Mesenchymal stem cell (in vitro differentiated cells and primary cell): ENCODE data around the gene FHIT.

Source experiments
- DNase-seq: peaks from one replicate; pipeline ENCODE4 v3.0.0-alpha.2; 2013
- H2AFZ ChIP-seq: one replicate; pipeline ENCODE4 v1.6.1; 2013; ENCODE audit warnings: low read depth, mild to moderate bottlenecking, control low read depth, inconsistent platforms, low read length, moderate library complexity
- H2AK5ac ChIP-seq: 2 replicates; pipeline ENCODE4 v1.6.1; 2013; ENCODE audit warnings: low read length, moderate library complexity, mild to moderate bottlenecking, inconsistent platforms; ENCODE audit not compliant: severe bottlenecking
- H2BK120ac ChIP-seq: one replicate; pipeline ENCODE4 v1.6.1; 2013; ENCODE audit warnings: low read depth, mild to moderate bottlenecking, inconsistent platforms, low read length, moderate library complexity
- H2BK12ac ChIP-seq, 2 experiments: one replicate each; pipeline ENCODE4 v1.6.1; 2013; ENCODE audit warnings: inconsistent platforms in 2 of 2, low read length in 2 of 2, mild to moderate bottlenecking in 2 of 2, moderate library complexity in 2 of 2, control low read depth in 1 of 2
- H2BK15ac ChIP-seq: one replicate; pipeline ENCODE4 v1.6.1; 2013; ENCODE audit warnings: mild to moderate bottlenecking, low read depth, inconsistent platforms; ENCODE audit not compliant: poor library complexity, severe bottlenecking
- H2BK5ac ChIP-seq: 2 replicates; pipeline ENCODE4 v1.6.1; 2013; ENCODE audit warnings: low read depth, mild to moderate bottlenecking, low read length, control low read depth, inconsistent platforms; ENCODE audit not compliant: poor library complexity, severe bottlenecking
- H3K14ac ChIP-seq, 2 experiments: one replicate each; pipeline ENCODE4 v1.6.1; 2013; ENCODE audit warnings: inconsistent platforms in 2 of 2, low read length in 2 of 2, control low read depth in 1 of 2, mild to moderate bottlenecking in 1 of 2, moderate library complexity in 1 of 2
- H3K18ac ChIP-seq, 2 experiments: one replicate each; pipeline ENCODE4 v1.6.1; 2013; ENCODE audit warnings: inconsistent platforms in 2 of 2, low read length in 2 of 2, control low read depth in 1 of 2, low read depth in 1 of 2, mild to moderate bottlenecking in 1 of 2
- H3K23ac ChIP-seq, 2 experiments: one replicate each; pipeline ENCODE4 v1.6.1; 2013; ENCODE audit warnings: inconsistent platforms in 2 of 2, low read length in 2 of 2, mild to moderate bottlenecking in 2 of 2, moderate library complexity in 2 of 2, control low read depth in 1 of 2
- H3K27ac ChIP-seq: 2 replicates; pipeline ENCODE4 v1.5.1; 2013; ENCODE audit warnings: mild to moderate bottlenecking, moderate library complexity, low read length, control low read depth, inconsistent platforms; ENCODE audit not compliant: poor library complexity, severe bottlenecking
- H3K27me3 ChIP-seq, 2 experiments: 2 replicates each; pipeline versions ENCODE4 v1.6.1 to v1.7.0; 2013; ENCODE audit warnings: low read length in 2 of 2, mild to moderate bottlenecking in 2 of 2, moderate library complexity in 2 of 2, control low read depth in 1 of 2, inconsistent platforms in 1 of 2; ENCODE audit not compliant: control insufficient read depth in 1 of 2, insufficient read depth in 1 of 2
- H3K36me3 ChIP-seq, 2 experiments: 2 replicates each; pipeline versions ENCODE4 v1.6.1 to v1.7.0; 2013; ENCODE audit warnings: low read length in 2 of 2, control low read depth in 1 of 2, inconsistent platforms in 1 of 2, low read depth in 1 of 2, mild to moderate bottlenecking in 1 of 2; ENCODE audit not compliant: insufficient read depth in 2 of 2, control insufficient read depth in 1 of 2
- H3K4ac ChIP-seq, 2 experiments: one replicate each; pipeline ENCODE4 v1.6.1; 2013; ENCODE audit warnings: inconsistent platforms in 2 of 2, low read length in 2 of 2, mild to moderate bottlenecking in 2 of 2, moderate library complexity in 2 of 2, control low read depth in 1 of 2, low read depth in 1 of 2
- H3K4me1 ChIP-seq: 2 replicates; pipeline ENCODE4 v1.6.1; 2013; ENCODE audit warnings: low read depth, low read length, control low read depth; ENCODE audit not compliant: control insufficient read depth, insufficient read depth
- H3K4me2 ChIP-seq: 2 replicates; pipeline ENCODE4 v1.6.1; 2013; ENCODE audit warnings: low read length, mild to moderate bottlenecking, inconsistent platforms; ENCODE audit not compliant: poor library complexity, severe bottlenecking
- H3K4me3 ChIP-seq, 2 experiments: 2 replicates each; pipeline versions ENCODE4 v1.5.1 to v1.7.0; 2013; ENCODE audit warnings: low read length in 2 of 2, mild to moderate bottlenecking in 2 of 2, control low read depth in 1 of 2, low read depth in 1 of 2; ENCODE audit not compliant: insufficient read depth in 1 of 2
- H3K79me1 ChIP-seq: replicated peaks from 2 replicates; pipeline ENCODE4 v1.6.1; 2013; ENCODE audit warnings: mild to moderate bottlenecking, control low read depth, low read length, inconsistent platforms; ENCODE audit not compliant: poor library complexity, severe bottlenecking
- H3K9ac ChIP-seq: 2 replicates; pipeline ENCODE4 v1.7.0; 2013; ENCODE audit warnings: mild to moderate bottlenecking, low read length, moderate library complexity
- H3K9me3 ChIP-seq: 2 replicates; pipeline ENCODE4 v1.7.0; 2013; ENCODE audit warnings: mild to moderate bottlenecking, low read length; ENCODE audit not compliant: control insufficient read depth
- H4K8ac ChIP-seq: one replicate; pipeline ENCODE4 v1.6.1; 2013; ENCODE audit warnings: inconsistent platforms, mild to moderate bottlenecking, low read length, moderate library complexity
- H4K91ac ChIP-seq: one replicate; pipeline ENCODE4 v1.6.1; 2013; ENCODE audit warnings: mild to moderate bottlenecking, low read length, inconsistent platforms
- WGBS: methylation state at CpG from one replicate; pipeline ENCODE4 v1.1.7; 2013; ENCODE audit warnings: mixed read lengths; 5-methylcytosine and 5-hydroxymethylcytosine counted together

Gene FHIT

DNA sequence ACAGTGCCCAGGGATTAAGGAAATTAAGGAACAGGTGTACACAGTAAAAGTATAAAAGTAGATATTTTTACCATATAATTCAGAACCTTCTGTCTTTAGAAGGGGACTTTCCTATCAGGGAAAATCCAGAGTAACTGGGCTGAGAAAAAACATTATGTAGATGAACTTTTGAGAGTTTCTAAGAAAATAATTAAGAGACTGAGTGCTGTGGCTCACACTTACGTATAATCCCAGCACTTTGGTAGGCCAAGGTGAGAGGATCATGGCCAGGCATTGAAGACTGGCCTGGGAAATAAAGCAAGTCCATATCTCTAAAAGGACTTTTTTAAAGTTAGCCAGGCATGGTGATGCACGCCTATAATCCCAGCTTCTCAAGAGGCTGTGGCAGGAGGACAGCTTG lies 1021.8 kb downstream of the FHIT start:
- H3K36me3 ChIP-seq: no peaks in the 10 kb centered on the region
- H2BK120ac ChIP-seq: no peak overlapping the region
- no peak overlapping the region for H3K9ac ChIP-seq
- DNase-seq: no peak
- H4K91ac ChIP-seq: no peak overlapping the region
- H2AFZ ChIP-seq: no peak overlapping the region
- H3K27me3 ChIP-seq: no peaks in the 10 kb centered on the region
- no peak overlapping the region for H3K18ac ChIP-seq
- no peak overlapping the region for H2BK15ac ChIP-seq
- no peaks in the 10 kb centered on the region for H3K4me1 ChIP-seq
- no peak overlapping the region for H4K8ac ChIP-seq
- no peak overlapping the region for H3K4me2 ChIP-seq
- no peak overlapping the region for H3K4ac ChIP-seq
- 86% methylated on average over 2 of the region's 2 CpGs for WGBS
- H3K27ac ChIP-seq: no peak overlapping the region
- H3K79me1 ChIP-seq: no peaks in the 10 kb centered on the region
- no peak overlapping the region for H3K14ac ChIP-seq
- H2BK5ac ChIP-seq: no peak overlapping the region
- no peak overlapping the region for H2BK12ac ChIP-seq
- H2AK5ac ChIP-seq: no peak overlapping the region
- H3K4me3 ChIP-seq: no peak overlapping the region
- H3K23ac ChIP-seq: no peak overlapping the region
- no peaks in the 10 kb centered on the region for H3K9me3 ChIP-seq

DNA sequence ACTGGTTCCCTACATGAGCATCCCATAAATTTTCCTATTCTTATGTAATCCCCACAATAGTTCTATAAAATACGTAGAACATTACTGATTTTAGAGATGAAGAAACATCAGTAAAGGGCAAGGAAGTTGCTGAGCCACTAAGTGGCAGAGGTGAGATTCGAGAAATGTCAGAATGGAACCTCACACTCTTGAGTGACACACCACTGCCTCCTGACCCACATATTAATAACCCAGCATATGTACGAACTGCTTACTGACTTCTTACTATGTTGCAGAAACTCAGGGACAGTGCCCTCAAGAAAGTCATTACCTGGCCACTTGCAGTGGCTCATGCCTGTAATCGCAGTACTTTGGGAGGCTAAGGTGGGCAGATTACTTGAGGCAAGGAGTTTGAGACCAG lies 1022.4 kb downstream of the FHIT start:
- Histone ChIP-seq H3K4me3 (no peak overlapping the region), H3K9ac (no peak overlapping the region), H3K36me3 (no peaks in the 10 kb centered on the region), H3K18ac (no peak overlapping the region), H2BK15ac (no peak overlapping the region), H4K91ac (no peak overlapping the region), H3K4me1 (no peaks in the 10 kb centered on the region), H2AFZ (no peak overlapping the region), H3K23ac (no peak overlapping the region), H3K27me3 (no peaks in the 10 kb centered on the region), H3K79me1 (no peaks in the 10 kb centered on the region), H3K4ac (no peak overlapping the region), H4K8ac (no peak overlapping the region), H2BK120ac (no peak overlapping the region), H3K9me3 (no peaks in the 10 kb centered on the region), H3K14ac (no peak overlapping the region), H3K27ac (no peak overlapping the region), H2BK5ac (no peak overlapping the region), H2BK12ac (no peak overlapping the region), H2AK5ac (peak overlapping the region; percentile 43), H3K4me2 (no peak overlapping the region)
- no peak for DNase-seq
- 85% methylated on average over 3 of the region's 4 CpGs for WGBS

DNA sequence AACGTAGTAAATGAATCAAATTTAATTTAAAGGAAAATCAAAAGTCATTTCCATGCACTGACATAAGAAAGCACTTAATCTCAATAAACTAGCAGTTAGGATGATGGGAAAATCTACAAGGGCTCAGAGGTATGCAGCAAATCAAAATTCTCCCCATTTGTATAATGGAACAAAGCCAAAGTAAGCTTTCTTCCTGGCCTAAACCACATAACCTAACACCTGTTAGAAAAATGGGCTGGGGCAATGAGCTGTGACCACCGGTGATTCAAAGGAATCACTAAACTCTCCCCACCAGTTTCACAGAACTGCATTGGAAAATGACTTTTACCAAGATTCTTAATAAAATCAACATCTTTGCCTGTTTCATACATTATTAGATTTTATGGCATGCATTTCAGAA lies 1024.3 kb downstream of the FHIT start:
- Histone ChIP-seq H3K9me3 (no peaks in the 10 kb centered on the region), H3K9ac (no peak overlapping the region), H2BK120ac (no peak overlapping the region), H3K27ac (peak overlapping the region; percentile 51), H3K18ac (no peak overlapping the region), H2AFZ (no peak overlapping the region), H2BK5ac (no peak overlapping the region), H3K79me1 (no peaks in the 10 kb centered on the region), H3K27me3 (no peaks in the 10 kb centered on the region), H2AK5ac (no peak overlapping the region), H3K23ac (no peak overlapping the region), H4K91ac (no peak overlapping the region), H2BK12ac (no peak overlapping the region), H3K4me3 (no peak overlapping the region), H3K36me3 (no peaks in the 10 kb centered on the region), H2BK15ac (no peak overlapping the region), H3K4me1 (no peaks in the 10 kb centered on the region), H4K8ac (no peak overlapping the region), H3K14ac (no peak overlapping the region), H3K4me2 (peak overlapping the region; percentile 24), H3K4ac (no peak overlapping the region)
- WGBS: 100% methylated on average over 1 of the region's 2 CpGs
- DNase-seq: no peak

DNA sequence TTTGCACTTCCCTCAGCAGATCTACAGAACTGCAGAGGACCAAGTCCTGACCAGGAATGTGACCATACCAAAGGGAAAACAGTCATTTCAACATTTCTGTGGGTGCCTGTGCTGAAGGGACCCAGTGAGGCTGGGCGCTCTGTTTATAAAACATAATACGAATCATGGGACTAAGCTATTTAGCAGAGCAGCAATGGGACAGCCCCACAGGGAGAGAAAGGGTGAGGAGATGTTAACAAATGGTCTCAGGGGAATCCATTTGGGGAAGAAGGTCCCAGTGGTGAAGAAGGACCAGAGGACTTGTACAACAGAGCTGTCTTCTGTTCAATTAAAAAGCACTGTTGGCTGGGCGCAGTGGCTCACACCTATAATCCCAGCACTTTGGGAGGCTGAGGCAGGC lies 1025.4 kb downstream of the FHIT start:
- Histone ChIP-seq H3K9me3 (no peaks in the 10 kb centered on the region), H3K9ac (no peak overlapping the region), H2BK15ac (no peak overlapping the region), H3K4me2 (no peak overlapping the region), H2AFZ (no peak overlapping the region), H4K8ac (no peak overlapping the region), H3K23ac (no peak overlapping the region), H2BK120ac (no peak overlapping the region), H3K4me3 (no peak overlapping the region), H4K91ac (no peak overlapping the region), H2AK5ac (no peak overlapping the region), H3K18ac (no peak overlapping the region), H3K27ac (no peak overlapping the region), H2BK12ac (no peak overlapping the region), H3K27me3 (no peaks in the 10 kb centered on the region), H2BK5ac (no peak overlapping the region), H3K36me3 (no peaks in the 10 kb centered on the region), H3K4me1 (no peaks in the 10 kb centered on the region), H3K4ac (no peak overlapping the region), H3K14ac (no peak overlapping the region), H3K79me1 (no peaks in the 10 kb centered on the region)
- 92% methylated on average over 3 of the region's 3 CpGs for WGBS
- no peak for DNase-seq
